ENCODE data around the gene RILPL1.
"Not testable (repeated sequence)": the region's sequence is repeated elsewhere in the genome, so short reads cannot be mapped to it uniquely, and the experiment has no call there.

The RILPL1 gene

DNA sequence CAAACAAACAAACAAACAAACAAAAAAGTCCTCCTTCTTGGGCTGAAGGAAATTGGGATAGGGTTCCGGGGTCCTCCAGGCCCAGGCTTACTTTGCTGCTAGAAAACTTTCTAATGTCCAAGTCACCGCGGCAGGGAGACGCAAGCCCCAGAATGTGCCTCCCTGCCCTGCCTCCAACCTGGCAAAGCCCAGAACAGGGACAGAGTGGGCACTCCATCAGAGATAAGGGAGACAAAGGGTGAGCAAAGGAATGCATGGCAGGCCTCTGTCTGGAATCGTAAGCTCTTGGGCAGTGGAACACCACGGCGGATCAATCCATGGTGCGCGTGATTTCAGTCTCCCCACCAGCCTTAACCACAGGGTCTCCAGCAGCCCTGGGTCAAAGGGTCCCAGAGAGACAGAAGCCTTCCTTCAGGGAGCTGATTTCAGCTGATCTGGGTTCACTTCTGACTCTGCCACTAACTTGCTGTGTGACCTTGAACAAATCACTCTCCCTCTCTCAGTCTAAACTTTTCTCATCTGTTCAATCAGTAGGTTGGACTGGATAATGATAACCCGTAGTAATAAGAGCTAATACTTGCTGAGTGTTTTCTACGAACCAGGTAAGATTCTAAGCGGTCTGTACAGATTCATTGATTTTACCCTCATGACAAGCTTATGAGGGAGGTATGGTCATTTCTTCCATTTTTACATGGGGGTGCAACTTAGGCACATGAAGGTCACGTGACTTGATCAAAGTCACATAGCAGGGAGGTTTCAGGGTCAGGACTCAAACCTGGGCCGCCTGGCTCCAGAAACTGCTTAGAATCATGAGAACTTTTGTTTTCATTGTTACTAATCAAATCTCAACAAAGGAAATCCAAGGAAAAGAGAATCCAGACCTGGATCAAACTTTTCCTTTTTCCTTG, 12.7 kb downstream of the RILPL1 start:
- TF ChIP-seq, protein P1, sequence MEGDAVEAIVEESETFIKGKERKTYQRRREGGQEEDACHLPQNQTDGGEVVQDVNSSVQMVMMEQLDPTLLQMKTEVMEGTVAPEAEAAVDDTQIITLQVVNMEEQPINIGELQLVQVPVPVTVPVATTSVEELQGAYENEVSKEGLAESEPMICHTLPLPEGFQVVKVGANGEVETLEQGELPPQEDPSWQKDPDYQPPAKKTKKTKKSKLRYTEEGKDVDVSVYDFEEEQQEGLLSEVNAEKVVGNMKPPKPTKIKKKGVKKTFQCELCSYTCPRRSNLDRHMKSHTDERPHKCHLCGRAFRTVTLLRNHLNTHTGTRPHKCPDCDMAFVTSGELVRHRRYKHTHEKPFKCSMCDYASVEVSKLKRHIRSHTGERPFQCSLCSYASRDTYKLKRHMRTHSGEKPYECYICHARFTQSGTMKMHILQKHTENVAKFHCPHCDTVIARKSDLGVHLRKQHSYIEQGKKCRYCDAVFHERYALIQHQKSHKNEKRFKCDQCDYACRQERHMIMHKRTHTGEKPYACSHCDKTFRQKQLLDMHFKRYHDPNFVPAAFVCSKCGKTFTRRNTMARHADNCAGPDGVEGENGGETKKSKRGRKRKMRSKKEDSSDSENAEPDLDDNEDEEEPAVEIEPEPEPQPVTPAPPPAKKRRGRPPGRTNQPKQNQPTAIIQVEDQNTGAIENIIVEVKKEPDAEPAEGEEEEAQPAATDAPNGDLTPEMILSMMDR (IDR thresholded peaks at IDR 0.05; ENCODE audit: borderline replicate concordance, control extremely low read depth, extremely low read depth, insufficient read depth, missing control alignments), result no peak
- in situ Hi-C loops (cut with MboI; ENCODE audit: low sequenced_read_pairs, unreplicated experiment), result no loop called here

DNA sequence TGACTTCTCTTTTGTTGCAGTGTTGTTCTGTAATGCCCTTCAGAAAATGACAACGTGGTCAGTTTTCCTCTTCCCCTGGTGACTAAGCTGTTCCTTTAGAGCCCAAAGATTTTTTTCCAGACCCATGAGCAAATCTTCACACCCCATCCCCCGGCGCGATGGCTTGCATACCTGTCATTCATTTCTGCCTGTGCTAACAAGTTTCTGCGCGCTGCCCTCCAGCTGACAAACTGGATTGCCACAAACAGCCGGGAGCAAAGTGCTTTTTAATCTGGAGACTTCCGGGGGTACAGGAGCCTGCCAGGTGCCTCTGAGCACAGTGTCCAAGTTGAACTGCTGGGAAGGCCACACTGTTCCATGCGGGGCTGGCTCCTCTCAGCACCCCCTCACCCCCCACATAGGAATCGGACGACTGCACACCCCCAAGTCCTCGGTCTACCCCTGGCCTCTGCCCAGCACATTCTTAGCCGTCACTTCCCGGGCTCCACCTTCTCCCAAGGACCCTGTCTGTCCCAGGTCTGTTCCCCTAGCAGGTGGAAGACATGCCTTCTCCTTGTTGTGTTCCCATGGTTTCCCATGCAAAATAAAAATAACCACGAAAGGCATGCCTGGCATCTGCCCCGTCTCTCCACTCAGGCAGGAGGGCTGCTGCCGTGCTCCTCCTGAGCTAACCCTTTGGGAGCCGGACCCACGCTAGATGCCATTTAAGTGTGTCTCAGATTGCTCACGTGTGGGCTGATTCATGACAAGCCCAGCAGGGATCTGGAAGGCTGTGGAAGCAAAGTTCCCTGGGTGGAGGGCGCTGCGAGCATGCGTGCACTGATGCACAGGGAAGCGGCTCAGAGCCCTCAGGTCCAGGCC, 14.1 kb downstream of the RILPL1 start:
- in situ Hi-C loops (cut with MboI; ENCODE audit: low sequenced_read_pairs, unreplicated experiment), result no loop called here
- no peak for DNase-seq (ENCODE audit: low spot score)
- TF ChIP-seq, protein P1 (IDR thresholded peaks at IDR 0.05; ENCODE audit: borderline replicate concordance, control extremely low read depth, extremely low read depth, insufficient read depth, missing control alignments), result no peak

More for the DNA sequence above, 12.7 kb downstream of the RILPL1 start:
- DNase-seq (ENCODE audit: low spot score), result no peak

DNA sequence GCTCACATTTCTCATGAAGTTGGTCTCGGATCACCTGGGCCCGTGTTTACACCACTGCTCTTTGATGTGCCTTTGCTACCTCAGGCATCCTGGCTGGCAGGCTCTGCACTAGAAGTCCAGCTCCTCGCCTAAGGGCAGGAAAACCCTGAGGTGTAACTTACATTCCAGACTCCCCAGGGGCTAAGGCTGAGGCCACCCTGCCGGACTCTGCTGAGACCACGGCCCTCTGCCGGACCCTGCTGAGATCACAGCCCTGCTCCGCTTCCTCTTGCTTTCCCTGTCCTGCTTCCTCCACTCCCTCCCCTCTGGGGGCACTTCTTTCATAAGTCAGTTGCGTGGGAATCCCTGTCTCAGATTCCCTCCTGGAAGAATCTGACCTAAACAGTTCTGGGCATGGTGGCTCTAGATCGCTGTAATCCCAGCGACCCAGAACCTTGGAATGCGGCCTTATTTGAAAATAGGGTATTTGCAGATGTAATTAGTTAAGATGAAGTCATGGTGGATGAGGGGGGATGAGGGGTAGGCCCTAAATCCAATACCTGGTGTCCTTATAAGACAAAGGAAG, 17.2 kb downstream of the RILPL1 start:
- DNase-seq (ENCODE audit: low spot score), result no peak
- in situ Hi-C loops (cut with MboI; ENCODE audit: low sequenced_read_pairs, unreplicated experiment), result no loop called here
- TF ChIP-seq, protein P1 (IDR thresholded peaks at IDR 0.05; ENCODE audit: borderline replicate concordance, control extremely low read depth, extremely low read depth, insufficient read depth, missing control alignments), result no peak

DNA sequence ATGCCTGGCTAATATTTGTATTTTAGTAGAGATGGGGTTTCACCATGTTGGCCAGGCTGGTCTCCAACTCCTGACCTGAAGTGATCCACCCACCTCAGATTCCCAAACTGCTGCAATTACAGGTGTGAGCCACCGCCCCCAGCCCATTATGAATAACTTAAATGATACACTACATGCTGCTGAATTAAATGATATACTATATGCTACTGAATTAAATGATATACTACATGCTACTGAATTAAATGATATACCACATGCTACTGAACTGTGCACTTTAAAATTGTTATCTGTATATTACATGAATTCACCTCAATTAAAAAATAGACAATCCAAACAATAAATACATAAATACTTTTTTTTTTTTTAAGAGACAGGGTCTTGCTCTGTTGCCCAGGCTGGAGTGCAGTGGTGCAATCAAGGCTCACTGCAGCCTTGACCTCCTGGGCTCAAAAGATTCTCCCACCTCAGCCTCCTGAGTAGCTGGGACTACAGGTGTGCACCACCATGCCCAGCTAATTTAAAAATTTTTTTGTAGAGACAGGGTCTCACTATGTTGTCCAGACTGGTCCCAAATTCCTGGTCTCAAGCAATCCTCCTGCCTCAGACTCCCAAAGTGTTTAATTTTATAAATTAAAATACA, 18.8 kb downstream of the RILPL1 start:
- in situ Hi-C loops (cut with MboI; ENCODE audit: low sequenced_read_pairs, unreplicated experiment); DNase-seq (ENCODE audit: low spot score): not testable (repeated sequence)

DNA sequence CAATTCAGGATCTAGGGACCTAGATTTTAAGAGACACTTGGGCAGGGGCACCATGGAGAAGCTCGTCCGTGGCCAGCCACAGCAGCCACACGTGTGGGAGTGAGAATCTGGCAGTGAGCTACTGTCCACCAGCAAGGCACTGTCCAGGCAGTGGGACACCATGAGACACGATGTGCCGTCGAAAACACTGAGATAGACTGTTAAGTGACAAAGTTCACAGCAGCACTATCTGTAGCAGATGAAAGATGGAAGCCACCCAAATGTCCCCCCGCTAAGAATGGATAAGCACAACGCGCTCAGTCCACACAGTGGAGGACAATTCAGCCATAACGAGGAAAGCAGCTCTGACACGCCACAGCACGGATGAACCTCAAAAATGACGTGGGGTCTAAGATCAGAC, 19.7 kb downstream of the RILPL1 start:
- in situ Hi-C loops (cut with MboI; ENCODE audit: low sequenced_read_pairs, unreplicated experiment), result no loop called here
- TF ChIP-seq, protein P1 (IDR thresholded peaks at IDR 0.05; ENCODE audit: borderline replicate concordance, control extremely low read depth, extremely low read depth, insufficient read depth, missing control alignments), result no peak
- DNase-seq (ENCODE audit: low spot score), result no peak

DNA sequence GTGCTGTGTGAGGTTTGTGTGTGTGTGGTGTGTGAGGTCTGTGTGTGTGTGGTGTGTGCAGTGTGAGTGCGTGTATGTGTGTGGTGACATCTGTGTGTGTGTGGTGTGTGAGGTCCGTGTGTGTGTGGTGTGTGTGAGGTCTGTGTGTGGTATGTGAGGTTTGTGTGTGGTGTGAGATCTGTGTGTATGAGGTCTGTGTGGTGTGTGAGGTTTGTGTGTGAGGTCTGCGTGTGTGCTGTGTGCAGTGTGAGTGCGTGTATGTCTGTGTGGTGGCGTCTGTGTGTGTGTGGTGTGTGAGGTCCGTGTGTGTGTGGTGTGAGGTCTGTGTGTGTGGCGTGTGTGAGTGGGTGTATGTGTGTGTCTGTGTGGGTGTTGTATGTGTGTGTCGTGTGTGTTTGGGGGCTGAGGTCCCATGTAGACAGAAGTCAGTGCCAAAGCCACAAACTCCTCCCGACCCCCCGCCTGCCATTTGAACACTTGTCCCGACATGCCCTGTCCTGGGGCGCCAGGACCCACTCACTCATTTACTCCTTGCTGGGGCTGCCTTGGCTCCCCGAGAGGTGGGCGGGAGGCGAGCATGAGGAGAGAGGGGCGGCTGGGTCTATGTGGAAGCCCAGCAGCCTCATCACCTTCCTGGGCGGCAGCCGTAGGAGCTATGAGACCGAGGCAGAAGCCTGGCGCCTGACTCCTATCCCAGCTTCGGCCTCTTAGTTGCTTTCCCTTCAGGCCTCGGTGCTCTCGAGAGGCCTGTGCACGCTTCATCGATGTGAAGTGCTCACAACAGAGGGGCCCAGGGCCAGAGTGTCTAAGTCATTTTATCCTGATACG, 20.5 kb downstream of the RILPL1 start:
- in situ Hi-C loops (cut with MboI; ENCODE audit: low sequenced_read_pairs, unreplicated experiment), result no loop called here
- DNase-seq (ENCODE audit: low spot score), result no peak
- TF ChIP-seq, protein P1 (IDR thresholded peaks at IDR 0.05; ENCODE audit: borderline replicate concordance, control extremely low read depth, extremely low read depth, insufficient read depth, missing control alignments), result no peak

All from GM13976 (cell line).